Measurements from ENCODE around the gene SNX18. TPM values are rescaled to one million over a fixed set of nuclear protein-coding genes. Genes with fewer than 3 reads are reported as not detected.
"Not testable (repeated sequence)": the region's sequence is repeated elsewhere in the genome, so short reads cannot be mapped to it uniquely, and the experiment has no call there.

Gene SNX18
- total RNA-seq, 2 experiments from 2014 or later, result 3.9 to 4.4 TPM

DNA sequence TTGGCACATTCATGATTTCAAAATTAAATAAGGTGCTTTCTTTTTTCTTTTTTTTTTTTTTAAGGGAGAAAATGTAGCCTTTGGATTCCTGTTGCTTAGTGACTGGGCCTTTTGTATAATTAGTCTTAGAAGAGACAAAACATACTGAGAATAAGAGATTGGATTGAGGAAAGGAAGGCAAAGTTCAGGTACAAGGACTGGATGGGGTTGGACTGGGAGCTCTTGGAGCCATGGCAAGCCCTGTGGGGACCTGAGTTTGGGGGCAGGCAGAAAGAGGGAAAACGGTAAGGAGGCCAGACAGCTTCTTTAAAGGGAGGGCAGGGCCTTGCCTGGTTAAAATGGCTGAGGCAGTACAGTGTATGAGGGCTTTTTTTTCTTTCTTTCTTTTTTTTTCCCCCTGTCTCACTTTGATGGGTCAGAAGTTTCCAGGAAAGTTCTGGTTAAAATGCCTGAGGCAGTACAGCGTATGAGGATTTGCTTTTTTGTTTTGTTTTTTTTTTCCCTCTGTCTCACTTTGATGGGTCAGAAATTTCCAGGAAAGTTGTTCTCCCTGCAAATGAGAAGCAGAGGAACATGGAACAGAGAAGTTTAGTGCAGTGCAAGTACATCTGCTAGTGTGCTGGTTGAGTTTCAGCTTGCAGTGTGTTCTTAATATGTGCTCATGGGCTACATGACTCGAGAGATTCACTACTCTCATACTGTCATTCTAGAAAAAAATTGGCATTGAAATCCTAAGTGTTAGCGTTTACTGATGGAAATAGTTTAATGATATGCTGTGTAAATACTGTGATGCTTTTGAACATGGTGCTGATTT, 16.8 kb downstream of the SNX18 start:
- Mint-ChIP-seq H3K36me3 (ENCODE audit: low read depth) (peaks cover 3% of the 10 kb centered on the region), H3K4me3 (no peak overlapping the region), H3K27me3 (ENCODE audit: low read depth) (no peaks in the 10 kb centered on the region), H3K4me1 (ENCODE audit: low read depth) (peaks cover 38% of the 10 kb centered on the region), H3K27ac (no peak overlapping the region), H3K9me3 (no peaks in the 10 kb centered on the region)
- intact Hi-C loops (cut with micrococcal nuclease), result no loop called here
- CTCF ChIA-PET, result no interaction called here
- no peak for DNase-seq

DNA sequence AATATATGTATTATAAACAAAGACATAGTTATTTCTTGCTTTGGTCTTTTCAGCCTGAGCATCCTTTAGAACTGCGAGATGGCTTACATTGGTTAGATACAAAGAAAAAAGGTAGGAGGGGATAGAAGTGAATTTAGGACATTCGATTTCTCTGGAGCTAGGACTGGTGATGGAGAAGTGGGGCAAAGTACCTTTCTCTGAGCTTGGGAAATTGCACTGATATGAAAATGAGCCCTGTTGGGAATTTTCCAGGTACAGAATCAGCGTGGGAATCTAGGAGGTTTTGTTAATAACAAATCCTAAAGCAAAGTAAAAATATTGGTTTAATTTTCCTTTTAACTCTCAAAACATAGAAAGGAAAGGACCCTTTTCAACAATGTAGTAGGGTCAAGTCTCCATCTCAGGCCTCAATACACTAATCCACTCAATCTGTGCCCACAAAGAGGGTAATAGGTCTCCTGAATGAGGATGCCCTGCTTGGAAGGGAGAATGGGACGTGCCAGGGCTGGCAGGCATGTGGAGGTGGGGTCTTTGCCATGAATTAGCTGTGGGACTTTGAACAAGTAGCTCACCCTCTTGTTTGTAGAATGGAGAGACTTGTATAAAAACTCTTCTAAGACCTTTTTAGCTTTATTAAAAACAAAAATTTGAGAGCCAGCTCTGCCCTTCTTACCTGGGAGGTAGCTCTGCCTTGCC, 17.7 kb downstream of the SNX18 start:
- Mint-ChIP-seq H3K4me3 (no peak overlapping the region), H3K4me1 (ENCODE audit: low read depth) (peaks cover 34% of the 10 kb centered on the region), H3K27ac (no peak overlapping the region), H3K9me3 (no peaks in the 10 kb centered on the region), H3K36me3 (ENCODE audit: low read depth) (peaks cover 3% of the 10 kb centered on the region), H3K27me3 (ENCODE audit: low read depth) (no peaks in the 10 kb centered on the region)
- intact Hi-C loops (cut with micrococcal nuclease), result no loop called here
- no peak for DNase-seq
- CTCF ChIA-PET, result no interaction called here

DNA sequence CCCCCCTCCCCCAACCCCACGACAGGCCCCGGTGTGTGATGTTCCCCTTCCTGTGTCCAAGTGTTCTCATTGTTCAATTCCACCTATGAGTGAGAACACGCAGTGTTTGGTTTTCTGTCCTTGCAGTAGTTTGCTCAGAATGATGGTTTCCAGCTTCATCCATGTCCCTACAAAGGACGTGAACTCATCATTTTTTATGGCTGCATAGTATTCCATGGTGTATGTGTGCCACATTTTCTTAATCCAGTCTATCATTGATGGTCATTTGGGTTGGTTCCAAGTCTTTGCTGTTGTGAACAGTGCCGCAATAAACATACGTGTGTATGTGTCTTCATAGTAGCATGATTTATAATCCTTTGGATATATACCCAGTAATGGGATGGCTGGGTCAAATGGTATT, 18.8 kb downstream of the SNX18 start:
- H3K36me3 Mint-ChIP-seq (ENCODE audit: low read depth); CTCF ChIA-PET; H3K4me3 Mint-ChIP-seq; H3K27ac Mint-ChIP-seq; intact Hi-C loops (cut with micrococcal nuclease); H3K27me3 Mint-ChIP-seq (ENCODE audit: low read depth); DNase-seq; H3K9me3 Mint-ChIP-seq: not testable (repeated sequence)
- H3K4me1 Mint-ChIP-seq (ENCODE audit: low read depth), result peaks cover 29% of the 10 kb centered on the region

DNA sequence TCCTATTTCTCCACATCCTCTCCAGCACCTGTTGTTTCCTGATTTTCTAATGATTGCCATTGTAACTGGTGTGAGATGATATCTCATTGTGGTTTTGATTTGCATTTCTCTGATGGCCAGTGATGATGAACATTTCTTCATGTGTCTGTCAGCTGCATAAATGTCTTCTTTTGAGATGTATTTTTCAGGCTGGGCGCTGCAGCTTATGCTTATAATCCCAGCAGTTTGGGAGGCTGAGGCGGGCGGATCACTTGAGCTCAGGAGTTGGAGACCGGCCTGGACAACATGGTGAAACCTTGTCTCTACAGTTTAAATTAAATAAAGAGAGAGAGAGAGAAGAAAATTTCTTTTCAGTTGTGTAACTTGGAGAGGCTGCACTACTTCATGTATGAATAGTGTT, 19.3 kb downstream of the SNX18 start:
- DNase-seq; CTCF ChIA-PET; H3K9me3 Mint-ChIP-seq; H3K27me3 Mint-ChIP-seq (ENCODE audit: low read depth); H3K4me3 Mint-ChIP-seq; H3K27ac Mint-ChIP-seq; intact Hi-C loops (cut with micrococcal nuclease); H3K36me3 Mint-ChIP-seq (ENCODE audit: low read depth): not testable (repeated sequence)
- peaks cover 27% of the 10 kb centered on the region for H3K4me1 Mint-ChIP-seq (ENCODE audit: low read depth)

DNA sequence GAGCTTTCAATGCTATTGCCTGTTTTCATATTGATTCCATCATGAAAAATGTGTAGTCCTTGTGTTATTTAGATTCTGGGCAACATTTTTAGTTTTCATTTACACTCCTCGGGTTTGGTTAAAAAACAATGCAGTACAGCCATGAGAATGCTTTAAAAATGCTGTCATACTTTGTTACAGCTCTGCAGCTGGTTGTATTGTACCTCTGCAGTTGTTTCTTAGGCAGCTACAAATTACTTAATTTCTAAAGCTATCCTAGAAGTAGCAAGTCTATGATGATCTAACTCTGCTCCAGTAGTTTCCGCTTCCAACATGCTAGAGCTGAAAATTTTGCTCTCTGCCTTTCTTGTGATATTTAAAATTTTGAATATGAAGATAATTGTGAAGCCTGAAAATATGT, 20.2 kb downstream of the SNX18 start:
- DNase-seq, result no peak
- Mint-ChIP-seq H3K9me3 (no peaks in the 10 kb centered on the region), H3K4me3 (no peak overlapping the region), H3K36me3 (ENCODE audit: low read depth) (peaks cover 5% of the 10 kb centered on the region), H3K27ac (no peak overlapping the region), H3K4me1 (ENCODE audit: low read depth) (peaks cover 27% of the 10 kb centered on the region), H3K27me3 (ENCODE audit: low read depth) (no peaks in the 10 kb centered on the region)
- CTCF ChIA-PET, result interaction anchor here (0.6 to 2.1 kb wide), 2 partner anchors 15 to 21 kb away, joined by 4 to 6 read pairs; partner anchors contain the start of gene SNX18
- intact Hi-C loops (cut with micrococcal nuclease), result loop anchor here (2.0 kb wide), 1 partner anchor 13 kb away; no protein-coding TSS in a partner anchor

DNA sequence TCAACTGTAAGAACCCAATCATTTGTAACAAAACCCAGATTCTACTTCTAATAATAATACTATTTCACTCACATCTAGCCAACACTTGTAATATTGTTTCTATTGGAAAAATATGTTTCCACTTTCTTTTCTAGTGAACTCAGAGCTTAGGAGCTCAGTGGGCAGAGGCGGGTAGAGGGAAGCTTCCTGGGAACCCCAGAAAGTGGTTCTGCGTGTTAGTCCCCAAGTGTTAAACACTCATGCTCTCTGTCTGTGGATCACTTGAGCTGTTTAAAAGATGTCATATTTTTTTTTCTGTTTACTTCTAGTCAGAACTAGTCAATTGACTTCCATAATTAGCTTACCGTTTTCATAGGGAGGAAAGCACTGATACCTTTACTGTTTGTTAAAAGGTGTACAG, 20.6 kb downstream of the SNX18 start:
- Mint-ChIP-seq H3K4me1 (ENCODE audit: low read depth) (peaks cover 27% of the 10 kb centered on the region), H3K4me3 (no peak overlapping the region), H3K27ac (no peak overlapping the region)

DNA sequence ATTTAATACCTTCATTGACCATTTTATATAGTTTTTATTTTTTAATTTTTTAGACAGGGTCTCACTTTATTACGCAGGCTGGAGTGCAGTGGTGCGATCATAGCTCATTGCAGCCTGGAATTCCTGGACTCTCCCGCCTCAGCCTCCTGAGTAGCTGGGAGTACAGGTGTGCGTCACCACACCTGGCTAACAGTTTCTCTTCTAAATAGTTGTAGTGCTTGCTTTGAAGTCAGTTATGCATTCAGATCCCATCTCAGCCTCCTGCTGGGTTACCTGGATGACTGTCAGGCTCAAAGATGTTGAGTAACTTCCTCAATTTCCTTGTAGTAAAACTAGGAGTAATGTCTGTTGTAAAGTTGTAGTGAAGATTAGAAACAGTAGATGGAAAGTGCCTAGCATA, 21.4 kb downstream of the SNX18 start:
- Mint-ChIP-seq H3K9me3 (no peaks in the 10 kb centered on the region), H3K27ac (no peak overlapping the region), H3K36me3 (ENCODE audit: low read depth) (peaks cover 5% of the 10 kb centered on the region), H3K27me3 (ENCODE audit: low read depth) (no peaks in the 10 kb centered on the region), H3K4me3 (no peak overlapping the region), H3K4me1 (ENCODE audit: low read depth) (peaks cover 21% of the 10 kb centered on the region)
- no peak for DNase-seq
- CTCF ChIA-PET, result interaction anchor here (2.1 kb wide), 1 partner anchor 22 kb away, joined by 6 read pairs; the partner anchor contains the start of gene SNX18
- intact Hi-C loops (cut with micrococcal nuclease), result loop anchor here (2.0 kb wide), 1 partner anchor 14 kb away; no protein-coding TSS in a partner anchor

More for the DNA sequence above, 20.6 kb downstream of the SNX18 start:
- Mint-ChIP-seq H3K27me3 (ENCODE audit: low read depth) (no peaks in the 10 kb centered on the region), H3K9me3 (no peaks in the 10 kb centered on the region), H3K36me3 (ENCODE audit: low read depth) (peaks cover 8% of the 10 kb centered on the region)
- CTCF ChIA-PET, result interaction anchor here (0.6 to 2.1 kb wide), 2 partner anchors 15 to 21 kb away, joined by 4 to 6 read pairs; partner anchors contain the start of gene SNX18
- DNase-seq, result no peak
- intact Hi-C loops (cut with micrococcal nuclease), result loop anchor here (2.0 kb wide), 1 partner anchor 13 kb away; no protein-coding TSS in a partner anchor

DNA sequence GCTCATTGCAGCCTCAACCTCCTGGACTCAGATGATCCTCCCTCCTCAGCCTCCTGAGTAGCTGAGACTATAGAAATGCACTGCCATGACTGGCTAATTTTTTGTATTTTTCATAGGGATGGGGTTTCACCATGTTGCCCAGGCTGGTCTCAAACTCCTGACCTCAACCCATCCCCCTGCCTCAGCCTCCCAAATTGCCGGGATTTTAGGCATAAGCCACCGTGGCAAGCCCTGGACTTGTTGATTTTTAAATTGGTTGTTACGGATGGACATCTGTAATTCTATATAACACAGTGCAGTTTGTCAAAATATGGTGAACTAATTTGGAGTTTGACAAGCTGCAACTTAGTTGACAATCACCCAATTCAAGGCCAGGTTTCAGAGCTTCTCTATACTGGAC, 22.7 kb downstream of the SNX18 start:
- Mint-ChIP-seq H3K4me3 (no peak overlapping the region), H3K4me1 (ENCODE audit: low read depth) (peaks cover 14% of the 10 kb centered on the region), H3K9me3 (no peaks in the 10 kb centered on the region), H3K27me3 (ENCODE audit: low read depth) (no peaks in the 10 kb centered on the region), H3K36me3 (ENCODE audit: low read depth) (peaks cover 8% of the 10 kb centered on the region), H3K27ac (no peak overlapping the region)
- intact Hi-C loops (cut with micrococcal nuclease), result no loop called here
- DNase-seq, result no peak
- CTCF ChIA-PET, result no interaction called here

DNA sequence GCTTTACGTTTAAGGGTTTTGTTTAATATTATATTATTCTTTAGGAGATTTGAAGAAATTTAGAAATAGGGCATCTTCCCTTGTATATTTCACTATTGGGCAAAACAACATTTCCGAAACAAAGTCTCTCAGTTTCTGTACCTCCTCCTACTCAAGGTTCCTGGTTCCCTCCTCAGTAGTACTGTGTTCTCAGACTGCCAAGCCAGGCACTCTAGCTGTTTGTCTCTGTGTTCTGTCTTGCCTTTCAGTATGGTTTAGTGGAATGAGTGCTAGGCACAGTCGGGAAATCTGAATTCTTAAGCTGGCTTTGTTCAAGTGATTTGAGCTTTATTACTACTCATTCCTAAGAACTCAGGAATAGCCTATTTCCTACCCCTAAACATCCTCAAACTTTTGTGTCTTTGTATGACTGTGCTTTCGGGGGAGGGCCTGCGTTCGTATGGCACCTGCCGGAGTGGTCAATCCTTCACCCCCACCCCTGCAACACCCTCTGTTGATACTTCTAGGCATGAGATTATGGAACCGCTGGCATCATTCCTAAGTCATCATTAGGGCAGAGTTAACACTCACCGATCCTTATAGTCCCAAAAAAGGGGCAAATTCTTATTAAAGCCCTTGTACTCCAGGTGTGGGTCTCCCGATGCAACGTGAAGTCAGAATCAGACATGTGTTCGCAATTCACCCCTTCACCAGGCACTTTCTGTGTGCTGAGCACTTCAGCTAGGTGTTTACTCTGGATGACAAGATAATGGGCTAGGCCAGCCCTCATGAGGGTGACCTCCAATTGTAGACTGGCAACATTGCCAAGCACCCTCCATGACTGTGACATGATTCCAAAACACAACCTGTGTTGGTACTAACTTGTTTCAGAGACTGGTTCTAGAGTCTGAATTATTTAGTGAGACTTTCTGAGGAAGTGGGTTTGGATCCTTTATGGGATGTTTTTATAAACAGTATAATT, 24.5 kb downstream of the SNX18 start:
- intact Hi-C loops (cut with micrococcal nuclease), result no loop called here
- CTCF ChIA-PET, result no interaction called here
- Mint-ChIP-seq H3K9me3 (no peaks in the 10 kb centered on the region), H3K36me3 (ENCODE audit: low read depth) (peaks cover 8% of the 10 kb centered on the region), H3K4me3 (no peak overlapping the region), H3K27me3 (ENCODE audit: low read depth) (no peaks in the 10 kb centered on the region), H3K27ac (no peak overlapping the region), H3K4me1 (ENCODE audit: low read depth) (peaks cover 12% of the 10 kb centered on the region)
- no peak for DNase-seq

DNA sequence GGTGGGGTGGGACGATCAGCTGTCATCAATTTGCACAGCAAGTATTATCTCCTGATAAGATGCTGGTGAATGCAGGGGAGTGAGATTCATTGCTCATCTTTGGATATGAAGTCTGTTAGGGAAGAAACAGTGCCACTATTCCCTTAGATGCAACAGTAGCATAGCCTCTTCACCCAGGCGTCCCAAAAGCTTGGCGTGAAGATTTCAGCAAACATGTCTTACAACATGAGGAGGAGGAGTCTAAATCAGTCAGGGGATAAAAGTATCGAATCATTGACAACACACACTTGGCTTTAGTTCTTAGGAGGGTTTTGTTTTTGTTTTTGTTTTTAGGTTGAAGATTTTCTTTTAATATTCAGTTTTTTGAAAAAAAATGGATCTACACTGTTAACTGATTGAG, 26.5 kb downstream of the SNX18 start:
- intact Hi-C loops (cut with micrococcal nuclease), result no loop called here
- CTCF ChIA-PET, result interaction anchor here (0.6 kb wide), 1 partner anchor 145 kb away, joined by 4 read pairs; no protein-coding TSS in a partner anchor
- no peak for DNase-seq
- H3K9me3 Mint-ChIP-seq, result no peaks in the 10 kb centered on the region
- H3K27ac Mint-ChIP-seq, result no peak overlapping the region
- no peaks in the 10 kb centered on the region for H3K27me3 Mint-ChIP-seq (ENCODE audit: low read depth)
- peaks cover 4% of the 10 kb centered on the region for H3K4me1 Mint-ChIP-seq (ENCODE audit: low read depth)
- H3K4me3 Mint-ChIP-seq, result no peak overlapping the region
- H3K36me3 Mint-ChIP-seq (ENCODE audit: low read depth), result peaks cover 8% of the 10 kb centered on the region

DNA sequence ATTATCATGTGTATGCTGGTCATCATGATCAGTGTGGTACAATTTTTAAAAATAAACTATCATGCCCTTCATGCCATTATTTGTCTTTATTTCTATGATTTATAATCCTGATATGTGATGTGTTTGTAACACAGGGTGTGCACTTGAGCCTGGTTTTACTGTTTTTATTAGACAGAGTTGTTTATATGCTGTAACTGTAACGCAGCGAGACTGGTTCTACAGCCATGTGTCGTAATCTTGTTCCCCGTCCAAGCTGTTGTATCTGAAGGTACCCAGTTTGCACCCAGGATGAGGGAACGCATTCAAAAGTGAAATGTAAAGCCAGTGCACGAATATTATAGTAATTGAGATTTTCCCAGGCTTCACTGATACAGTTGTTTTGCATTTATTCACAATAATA, 28.2 kb downstream of the SNX18 start:
- Mint-ChIP-seq H3K4me3 (no peak overlapping the region), H3K27ac (no peak overlapping the region), H3K9me3 (no peaks in the 10 kb centered on the region), H3K36me3 (ENCODE audit: low read depth) (peaks cover 12% of the 10 kb centered on the region), H3K27me3 (ENCODE audit: low read depth) (no peaks in the 10 kb centered on the region), H3K4me1 (ENCODE audit: low read depth) (peaks cover 4% of the 10 kb centered on the region)
- CTCF ChIA-PET, result no interaction called here
- intact Hi-C loops (cut with micrococcal nuclease), result no loop called here
- DNase-seq, result no peak
